GM12878 (cell line): Measurements from ENCODE around the gene SLIT1. TPM values are rescaled to one million over a fixed set of nuclear protein-coding genes. Genes with fewer than 3 reads are reported as not detected.

ENCODE experiments used
- ATAC-seq: fragments of 200-7000 bp; cut with Tn5 transposase; 3 replicates; pipeline ENCODE4 v1.9.1; 2020; ENCODE audit warnings: mild to moderate bottlenecking, moderate library complexity
- BruUV-seq: library from RNA; stranded (reverse); fragments of 400-500 nt; replicated peaks from 2 replicates; lab custom pipeline; 2021; lab: Mats Ljungman, UMichigan
- CTCF ChIA-PET: fragments of 300-600 bp; sonication (Branson Sonifier 250); formaldehyde crosslinking; extraction: SDS; loops from one replicate; lab custom pipeline; 2021; ENCODE audit warnings: inconsistent platforms; lab: Yijun Ruan, JAX
- POLR2A ChIA-PET: fragments of 350-600 bp; formaldehyde crosslinking; extraction: SDS; loops from one replicate; lab custom pipeline; 2021; ENCODE audit warnings: inconsistent platforms; lab: Charles Lee
- RAD21 ChIA-PET: fragments of 300-600 bp; sonication (Branson Sonifier 250); formaldehyde crosslinking; loops from one replicate; lab custom pipeline; 2023; ENCODE audit warnings: antibody characterized with exemption; ENCODE audit not compliant: unreplicated experiment; lab: Charles Lee
- SMC1A ChIA-PET: fragments of 300-600 bp; sonication (Branson Sonifier 250); formaldehyde crosslinking; loops from one replicate; lab custom pipeline; 2023; ENCODE audit not compliant: unreplicated experiment, uncharacterized antibody; lab: Charles Lee
- DNase-seq: peaks from one replicate; pipeline ENCODE4 v3.0.0-alpha.2; 2011; ENCODE audit warnings: low read depth, low spot score
- FAIRE-seq: peaks from 3 replicates; lab custom pipeline; 2011; peaks lifted over from hg19 to GRCh38; lab: Jason Lieb, UNC
- H2AFZ ChIP-seq: 2 replicates; pipeline ENCODE4 v1.6.0; 2011; ENCODE audit warnings: low read depth, low read length, control low read depth; ENCODE audit not compliant: control insufficient read depth
- H3K27ac ChIP-seq: 2 replicates; pipeline ENCODE4 v1.5.1; 2011; ENCODE audit warnings: control low read depth; ENCODE audit not compliant: control insufficient read depth, insufficient read depth
- H3K27me3 ChIP-seq, 2 experiments: replicated peaks in 1 of 2; 2 replicates each; pipeline versions ENCODE4 v1.6.0 to v1.6.1; 2011; ENCODE audit warnings: low read length in 1 of 2; ENCODE audit not compliant: control insufficient read depth in 2 of 2, insufficient read depth in 2 of 2
- H3K36me3 ChIP-seq, 2 experiments: 2 replicates each; pipeline ENCODE4 v1.5.1; 2011; ENCODE audit warnings: low read length in 1 of 2; ENCODE audit not compliant: control insufficient read depth in 2 of 2, insufficient read depth in 2 of 2
- H3K4me1 ChIP-seq: 2 replicates; pipeline ENCODE4 v1.6.1; 2011; ENCODE audit warnings: mild to moderate bottlenecking, low read length, moderate library complexity, mixed read lengths; ENCODE audit not compliant: control insufficient read depth, insufficient read depth
- H3K4me2 ChIP-seq: 2 replicates; pipeline ENCODE4 v1.6.0; 2011; ENCODE audit warnings: control low read depth; ENCODE audit not compliant: control insufficient read depth, insufficient read depth
- H3K4me3 ChIP-seq: fragments of 200-600 bp; sonication (generic); 2 replicates; pipeline ENCODE4 v1.5.1; 2016
- H3K79me2 ChIP-seq: 2 replicates; pipeline ENCODE4 v1.6.0; 2011; ENCODE audit warnings: low read length; ENCODE audit not compliant: control insufficient read depth, insufficient read depth
- H3K9ac ChIP-seq: 2 replicates; pipeline ENCODE4 v1.8.0; 2011; ENCODE audit warnings: low read length, control low read depth, mixed read lengths; ENCODE audit not compliant: control insufficient read depth, insufficient read depth
- H3K9me3 ChIP-seq: replicated peaks from 3 replicates; pipeline ENCODE4 v1.5.1; 2011; ENCODE audit warnings: mild to moderate bottlenecking, low read length; ENCODE audit not compliant: control insufficient read depth, insufficient read depth
- H4K20me1 ChIP-seq: 2 replicates; pipeline ENCODE4 v1.6.0; 2011; ENCODE audit not compliant: control insufficient read depth, insufficient read depth
- EZH2 ChIP-seq: IDR thresholded peaks from 2 replicates; pipeline ENCODE4 v1.6.1; 2012; ENCODE audit warnings: low read depth, mild to moderate bottlenecking, control low read depth, inconsistent platforms, low read length, borderline replicate concordance; ENCODE audit not compliant: control insufficient read depth
- HSF1 ChIP-seq: fragments of 150-350 bp; IDR thresholded peaks from 2 replicates; pipeline ENCODE4 v1.6.1; 2014; ENCODE audit warnings: mild to moderate bottlenecking, low read depth, low read length
- IRF4 ChIP-seq: IDR thresholded peaks from 2 replicates; pipeline ENCODE4 v1.6.1; 2011; ENCODE audit warnings: low read depth, low read length
- JUND ChIP-seq: IDR thresholded peaks from 2 replicates; pipeline ENCODE4 v1.6.1; 2012; ENCODE audit warnings: low read depth, mild to moderate bottlenecking, low read length, improper control_type of control experiment, moderate library complexity
- MAX ChIP-seq: IDR thresholded peaks from 2 replicates; pipeline ENCODE4 v1.6.1; 2012; ENCODE audit warnings: low read depth, low read length, improper control_type of control experiment
- RAD21 ChIP-seq: IDR thresholded peaks from 2 replicates; pipeline ENCODE4 v1.6.1; 2011; ENCODE audit warnings: mild to moderate bottlenecking, low read depth, low read length, moderate library complexity; ENCODE audit not compliant: insufficient read depth
- RAD51 ChIP-seq: fragments of 450-650 bp; IDR thresholded peaks from 2 replicates; pipeline ENCODE4 v1.6.1; 2016; ENCODE audit warnings: moderate library complexity, mild to moderate bottlenecking, inconsistent platforms
- RELA ChIP-seq: fragments of 450-650 bp; IDR thresholded peaks from 2 replicates; pipeline ENCODE4 v1.8.0; 2014; ENCODE audit warnings: borderline replicate concordance; ENCODE audit not compliant: partially characterized antibody
- ZNF217 ChIP-seq: fragments of 450-650 bp; IDR thresholded peaks from 2 replicates; pipeline ENCODE4 v1.6.1; 2017; ENCODE audit warnings: antibody characterized with exemption, mild to moderate bottlenecking
- WGBS: methylation state at CpG from one replicate; pipeline ENCODE4 v1.1.6; 2016; ENCODE audit warnings: low lambda C conversion rate; ENCODE audit not compliant: insufficient replicate concordance, insufficient coverage; ENCODE audit errors: missing lambda C conversion rate; 5-methylcytosine and 5-hydroxymethylcytosine counted together
- in situ Hi-C: fragments of 300-500 bp; cut with MboI; formaldehyde crosslinking; loops from 9 replicates; pipeline ENCODE4 v1.14.3; 2018; ENCODE audit warnings: mixed read lengths
- intact Hi-C: fragments of 100-400 bp; cut with micrococcal nuclease; formaldehyde crosslinking; loops from one replicate; pipeline ENCODE4 v1.14.2; 2022; ENCODE audit not compliant: unreplicated experiment
- polyA plus RNA-seq, 11 experiments: library from polyadenylated mRNA; depleted of rRNA in 4 of 11; unstranded in 6 of 11; stranded (reverse) in 5 of 11; fragments of >200 nt; fragmentation: Nextera tagmentation in 4 of 11; fragmentation: Illumina TruSeq in 1 of 11; extraction: Ambion mirVana in 4 of 11; extraction: Trizol in 1 of 11; gene quantifications; 1 replicate in 1 of 11; 2 replicates in 10 of 11; pipeline versions ENCODE4 v1.2.1 to v1.2.3, GENCODE V29; 2011 to 2016; ENCODE audit warnings: inconsistent platforms in 2 of 11, missing spikeins in 2 of 11, low read depth in 1 of 11
- total RNA-seq, 4 experiments: library from RNA; depleted of rRNA in 3 of 4; stranded (reverse); fragments of >200 nt in 3 of 4; fragmentation: Illumina TruSeq in 1 of 4; extraction: Trizol in 1 of 4; gene quantifications; 2 replicates each; pipeline versions ENCODE4 v1.2.1 to v1.2.3, GENCODE V29; 2013 to 2021
- TF ChIP-seq, protein P1 (sequence below): fragments of 450-650 bp; IDR thresholded peaks from 2 replicates; pipeline ENCODE4 v1.6.1; 2016; ENCODE audit warnings: mild to moderate bottlenecking, moderate library complexity, borderline replicate concordance

SLIT1 gene
- total and polyA plus RNA-seq, 10 of the 15 experiments (the other 5 are each of a cell fraction or from before 2014, with no cell fraction given), result 0.04 to 0.19 (median 0.06) TPM; not detected in 4

- WGBS, result 69% methylated on average over 16 of the region's 16 CpGs
These were observed 36.7 kb downstream of the SLIT1 start for GRCh38 chr10:97149079-97149531.

DNA sequence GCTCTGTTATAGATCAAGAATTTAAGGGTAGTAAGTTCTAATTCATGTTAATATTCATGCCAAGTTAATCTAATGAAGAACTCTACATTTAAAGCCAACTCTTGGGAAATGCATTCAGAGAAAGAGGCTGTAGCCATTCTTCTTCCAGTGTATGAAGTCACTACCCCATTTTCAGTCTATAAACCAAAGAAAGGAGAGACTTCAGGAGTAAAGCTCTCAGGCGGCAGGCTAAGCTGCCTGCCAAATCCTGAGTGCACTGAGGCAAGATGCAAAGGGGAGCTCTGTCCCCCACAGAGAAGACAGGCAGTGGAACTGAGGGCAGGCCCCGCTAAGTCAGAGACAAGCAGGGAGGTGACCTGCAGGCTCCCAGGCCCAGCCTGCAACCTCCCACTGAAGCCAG is 41.5 kb downstream of the SLIT1 start:
- Histone ChIP-seq H3K79me2 (no peaks in the 10 kb centered on the region), H3K4me3 (no peak overlapping the region), H3K9me3 (no peaks in the 10 kb centered on the region), H4K20me1 (no peaks in the 10 kb centered on the region), H3K4me1 (no peaks in the 10 kb centered on the region), H3K27ac (no peak overlapping the region), H3K4me2 (no peak overlapping the region), H3K9ac (no peak overlapping the region), H3K36me3 (no peaks in the 10 kb centered on the region), H2AFZ (no peak overlapping the region), H3K27me3 (peaks cover 0 to 6% of the 10 kb centered on the region in 2 experiments; a peak in 2 of 4 replicates)
- BruUV-seq, result no TSS peak
- FAIRE-seq (no peak), DNase-seq (no peak), ATAC-seq (no peak)
- ChIA-PET CTCF (interaction anchor here (1.5 to 2.1 kb wide), 2 partner anchors 27 to 53 kb away, joined by 5 read pairs; no protein-coding TSS in a partner anchor), POLR2A (no interaction called here), RAD21 (no interaction called here), SMC1A (no interaction called here)
- WGBS, result 67% methylated on average over 2 of the region's 2 CpGs
- intact Hi-C loops (no loop called here), in situ Hi-C loops (no loop called here)
- TF ChIP-seq RAD51, result no peak
- no peak for TF ChIP-seq EZH2
- TF ChIP-seq RELA, result no peak
- no peak for TF ChIP-seq RAD21
- TF ChIP-seq, protein P1, sequence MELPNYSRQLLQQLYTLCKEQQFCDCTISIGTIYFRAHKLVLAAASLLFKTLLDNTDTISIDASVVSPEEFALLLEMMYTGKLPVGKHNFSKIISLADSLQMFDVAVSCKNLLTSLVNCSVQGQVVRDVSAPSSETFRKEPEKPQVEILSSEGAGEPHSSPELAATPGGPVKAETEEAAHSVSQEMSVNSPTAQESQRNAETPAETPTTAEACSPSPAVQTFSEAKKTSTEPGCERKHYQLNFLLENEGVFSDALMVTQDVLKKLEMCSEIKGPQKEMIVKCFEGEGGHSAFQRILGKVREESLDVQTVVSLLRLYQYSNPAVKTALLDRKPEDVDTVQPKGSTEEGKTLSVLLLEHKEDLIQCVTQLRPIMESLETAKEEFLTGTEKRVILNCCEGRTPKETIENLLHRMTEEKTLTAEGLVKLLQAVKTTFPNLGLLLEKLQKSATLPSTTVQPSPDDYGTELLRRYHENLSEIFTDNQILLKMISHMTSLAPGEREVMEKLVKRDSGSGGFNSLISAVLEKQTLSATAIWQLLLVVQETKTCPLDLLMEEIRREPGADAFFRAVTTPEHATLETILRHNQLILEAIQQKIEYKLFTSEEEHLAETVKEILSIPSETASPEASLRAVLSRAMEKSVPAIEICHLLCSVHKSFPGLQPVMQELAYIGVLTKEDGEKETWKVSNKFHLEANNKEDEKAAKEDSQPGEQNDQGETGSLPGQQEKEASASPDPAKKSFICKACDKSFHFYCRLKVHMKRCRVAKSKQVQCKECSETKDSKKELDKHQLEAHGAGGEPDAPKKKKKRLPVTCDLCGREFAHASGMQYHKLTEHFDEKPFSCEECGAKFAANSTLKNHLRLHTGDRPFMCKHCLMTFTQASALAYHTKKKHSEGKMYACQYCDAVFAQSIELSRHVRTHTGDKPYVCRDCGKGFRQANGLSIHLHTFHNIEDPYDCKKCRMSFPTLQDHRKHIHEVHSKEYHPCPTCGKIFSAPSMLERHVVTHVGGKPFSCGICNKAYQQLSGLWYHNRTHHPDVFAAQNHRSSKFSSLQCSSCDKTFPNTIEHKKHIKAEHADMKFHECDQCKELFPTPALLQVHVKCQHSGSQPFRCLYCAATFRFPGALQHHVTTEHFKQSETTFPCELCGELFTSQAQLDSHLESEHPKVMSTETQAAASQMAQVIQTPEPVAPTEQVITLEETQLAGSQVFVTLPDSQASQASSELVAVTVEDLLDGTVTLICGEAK, result no peak
- TF ChIP-seq HSF1, result no peak
- TF ChIP-seq IRF4, result no peak

More at GRCh38 chr10:97149079-97149531, 36.7 kb downstream of the SLIT1 start:
- H3K79me2 ChIP-seq, result no peaks in the 10 kb centered on the region
- no peaks in the 10 kb centered on the region for H3K36me3 ChIP-seq
- ChIA-PET CTCF (interaction anchor here (1.0 to 2.0 kb wide), 2 partner anchors 9 to 61 kb away, joined by 4 to 6 read pairs; no protein-coding TSS in a partner anchor), SMC1A (interaction anchor here (1.5 to 1.6 kb wide), 3 partner anchors 10 to 45 kb away, joined by 4 to 5 read pairs (median 5); no protein-coding TSS in a partner anchor), RAD21 (interaction anchor here (1.3 kb wide), 1 partner anchor 67 kb away, joined by 3 read pairs; no protein-coding TSS in a partner anchor)
- FAIRE-seq (no peak), DNase-seq (no peak), ATAC-seq (no peak)
- no peak overlapping the region for H2AFZ ChIP-seq
- in situ Hi-C loops, result no loop called here
- no peak overlapping the region for H3K4me3 ChIP-seq
- H4K20me1 ChIP-seq, result no peaks in the 10 kb centered on the region
- no peaks in the 10 kb centered on the region for H3K27me3 ChIP-seq
- no peak overlapping the region for H3K9ac ChIP-seq
- H3K27ac ChIP-seq, result no peak overlapping the region
- no peak overlapping the region for H3K4me2 ChIP-seq
- no peaks in the 10 kb centered on the region for H3K4me1 ChIP-seq
- intact Hi-C loops, result no loop called here
- TF ChIP-seq ZNF217 (no peak), MAX (no peak), JUND (no peak)
- TF ChIP-seq, all 136 proteins: peak for 0
- POLR2A ChIA-PET, result no interaction called here
- H3K9me3 ChIP-seq, result no peaks in the 10 kb centered on the region
- BruUV-seq, result no TSS peak
